Transverse colon (tissue), 4 donors: ENCODE data around the gene ZNF407. TPM values are rescaled to one million over a fixed set of nuclear protein-coding genes. Genes with fewer than 3 reads are reported as not detected.

ENCODE experiments used
- DNase-seq: peaks from one replicate; pipeline ENCODE4 v3.0.0-alpha.2; 2019
- H3K27ac ChIP-seq, 4 donors: fragments of 200-600 bp; sonication (generic); 2 replicates each; pipeline ENCODE4 v1.5.1; 2016 to 2018; ENCODE audit warnings: inconsistent platforms in 4 of 4
- H3K27me3 ChIP-seq: fragments of 200-600 bp; sonication (generic); 2 replicates; pipeline ENCODE4 v1.5.1; 2017; ENCODE audit warnings: inconsistent platforms
- H3K36me3 ChIP-seq, 4 donors: fragments of 200-600 bp; sonication (generic); 2 replicates each; pipeline ENCODE4 v1.5.1; 2017 to 2019; ENCODE audit warnings: inconsistent platforms in 4 of 4
- H3K4me1 ChIP-seq, 4 donors: fragments of 200-600 bp; sonication (generic); 2 replicates each; pipeline ENCODE4 v1.5.1; 2017 to 2020; ENCODE audit warnings: inconsistent platforms in 4 of 4
- H3K4me3 ChIP-seq, 4 donors: fragments of 200-600 bp; sonication (generic); 1 replicate in 1 of 4; 2 replicates in 3 of 4; pipeline versions ENCODE4 v1.5.1 to v1.6.1; 2017 to 2019; ENCODE audit warnings: inconsistent platforms in 4 of 4
- H3K9me3 ChIP-seq, 2 donors: fragments of 200-600 bp; sonication (generic); 2 replicates each; pipeline ENCODE4 v1.5.1; 2017 to 2019; ENCODE audit warnings: inconsistent platforms in 2 of 2
- EP300 ChIP-seq: sonication (generic); formaldehyde crosslinking; IDR thresholded peaks from one replicate; pipeline ENCODE4 v1.6.1; 2017; ENCODE audit warnings: antibody characterized with exemption, low read depth
- POLR2A ChIP-seq: fragments of 450-650 bp; IDR thresholded peaks from one replicate; pipeline ENCODE4 v1.6.1; 2016; ENCODE audit warnings: antibody characterized with exemption, mild to moderate bottlenecking, moderate library complexity
- POLR2AphosphoS5 ChIP-seq, 3 donors: sonication (generic); formaldehyde crosslinking; IDR thresholded peaks; one replicate each; pipeline ENCODE4 v1.6.1; 2016; ENCODE audit warnings: antibody characterized with exemption in 3 of 3
- WGBS, 2 donors: methylation state at CpG; one replicate each; pipeline ENCODE4 v1.1.5; 2018; ENCODE audit warnings: low coverage in 1 of 2; 5-methylcytosine and 5-hydroxymethylcytosine counted together
- in situ Hi-C, 4 donors: fragments of 200-750 bp; cut with MboI; loops; one replicate each; pipeline versions ENCODE4 v1.15.0 to v1.15.1; 2017; ENCODE audit warnings: low sequenced_read_pairs in 3 of 4, low pct_ligation_motif_present in 1 of 4, low pct_unique_long_range_greater_than_20kb in 1 of 4
- intact Hi-C: fragments of 100-400 bp; cut with DNase I; formaldehyde crosslinking; loops from one replicate; pipeline ENCODE4 v1.15.1; 2023; ENCODE audit warnings: low total_unique reads
- total RNA-seq, 4 donors: library from RNA; depleted of rRNA; stranded (reverse); fragments of >200 nt; gene quantifications; one replicate each; pipeline ENCODE4 v1.1.0, GENCODE V29; 2016
- TF ChIP-seq, protein P1 (sequence below), 5 experiments: fragments of 200-600 bp in 3 of 5; fragments of 450-650 bp in 2 of 5; sonication (generic) in 3 of 5; IDR thresholded peaks; 1 replicate in 2 of 5; 2 replicates in 3 of 5; pipeline ENCODE4 v1.5.1; 2016 to 2017; ENCODE audit warnings: antibody characterized with exemption in 5 of 5, inconsistent platforms in 3 of 5, mild to moderate bottlenecking in 2 of 5, moderate library complexity in 1 of 5

The ZNF407 gene
- total RNA-seq, 4 donors from 2014 or later, result 13.5 to 24.1 (median 20.1) TPM

DNA sequence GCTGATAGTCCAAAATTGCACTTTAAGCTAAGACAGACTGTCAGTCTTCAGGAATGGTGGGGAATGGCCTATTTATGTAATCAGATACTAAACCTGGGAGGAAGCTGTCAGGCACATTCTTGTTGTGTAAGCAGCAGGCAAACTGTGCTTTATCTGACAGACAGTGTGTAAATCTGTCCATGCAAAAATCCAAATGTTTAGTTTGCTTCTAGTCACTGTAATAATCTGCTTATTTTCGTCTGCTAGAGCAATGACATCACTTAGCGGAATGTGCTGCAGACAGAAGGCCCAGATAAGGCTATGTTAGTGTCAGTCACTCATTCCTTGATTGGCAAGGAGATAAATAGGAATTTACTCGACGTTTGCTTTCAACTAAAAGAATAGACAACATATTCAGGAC lies 263.5 kb downstream of the ZNF407 start:
- H3K27ac ChIP-seq, result peak overlapping the region in 2 of 4 donors; percentile 8 to 23
- H3K9me3 ChIP-seq, result no peaks in the 10 kb centered on the region
- no peaks in the 10 kb centered on the region for H3K27me3 ChIP-seq
- no peaks in the 10 kb centered on the region for H3K4me1 ChIP-seq
- intact Hi-C loops, result no loop called here
- H3K36me3 ChIP-seq, result no peaks in the 10 kb centered on the region
- in situ Hi-C loops, result no loop called here
- DNase-seq, result no peak
- peak in 1 of 3 donors; percentile 42 for TF ChIP-seq POLR2AphosphoS5 (IDR thresholded peaks at IDR 0.05)
- TF ChIP-seq, protein P1, sequence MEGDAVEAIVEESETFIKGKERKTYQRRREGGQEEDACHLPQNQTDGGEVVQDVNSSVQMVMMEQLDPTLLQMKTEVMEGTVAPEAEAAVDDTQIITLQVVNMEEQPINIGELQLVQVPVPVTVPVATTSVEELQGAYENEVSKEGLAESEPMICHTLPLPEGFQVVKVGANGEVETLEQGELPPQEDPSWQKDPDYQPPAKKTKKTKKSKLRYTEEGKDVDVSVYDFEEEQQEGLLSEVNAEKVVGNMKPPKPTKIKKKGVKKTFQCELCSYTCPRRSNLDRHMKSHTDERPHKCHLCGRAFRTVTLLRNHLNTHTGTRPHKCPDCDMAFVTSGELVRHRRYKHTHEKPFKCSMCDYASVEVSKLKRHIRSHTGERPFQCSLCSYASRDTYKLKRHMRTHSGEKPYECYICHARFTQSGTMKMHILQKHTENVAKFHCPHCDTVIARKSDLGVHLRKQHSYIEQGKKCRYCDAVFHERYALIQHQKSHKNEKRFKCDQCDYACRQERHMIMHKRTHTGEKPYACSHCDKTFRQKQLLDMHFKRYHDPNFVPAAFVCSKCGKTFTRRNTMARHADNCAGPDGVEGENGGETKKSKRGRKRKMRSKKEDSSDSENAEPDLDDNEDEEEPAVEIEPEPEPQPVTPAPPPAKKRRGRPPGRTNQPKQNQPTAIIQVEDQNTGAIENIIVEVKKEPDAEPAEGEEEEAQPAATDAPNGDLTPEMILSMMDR (IDR thresholded peaks at IDR 0.05), result no peak
- 71 to 72% methylated on average over 2 to 4 of the region's 4 CpGs for WGBS, 2 donors
- no peak overlapping the region for H3K4me3 ChIP-seq

DNA sequence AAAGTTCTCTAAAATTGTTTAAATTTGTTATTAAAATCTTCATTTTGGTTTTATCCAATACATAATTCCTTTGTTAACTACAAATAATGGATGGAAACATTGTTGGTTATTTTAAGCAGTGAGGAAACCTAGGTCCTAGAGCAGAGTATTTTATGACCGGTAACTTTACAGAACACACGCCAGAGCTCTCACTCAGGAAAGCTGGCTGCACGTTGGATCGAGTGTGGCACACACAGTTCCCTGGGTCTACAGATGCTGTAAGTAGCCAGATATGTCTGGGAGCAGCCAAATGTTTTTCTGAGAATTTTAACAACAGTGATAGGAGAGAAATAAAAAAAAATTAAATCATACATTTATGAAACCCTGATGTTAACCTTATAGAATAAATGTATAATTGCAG lies 264.4 kb downstream of the ZNF407 start:
- H3K27me3 ChIP-seq, result no peaks in the 10 kb centered on the region
- DNase-seq, result no peak
- 78 to 94% methylated on average over 3 to 4 of the region's 4 CpGs for WGBS, 2 donors
- H3K36me3 ChIP-seq, result no peaks in the 10 kb centered on the region
- TF ChIP-seq EP300 (no peak), POLR2AphosphoS5 (IDR thresholded peaks at IDR 0.05) (no peak), POLR2A (no peak)
- TF ChIP-seq, protein P1 (IDR thresholded peaks at IDR 0.05), result no peak
- no peaks in the 10 kb centered on the region for H3K4me1 ChIP-seq
- H3K9me3 ChIP-seq, result no peaks in the 10 kb centered on the region
- in situ Hi-C loops (no loop called here), intact Hi-C loops (no loop called here)
- peak overlapping the region in 3 of 4 donors; percentile 8 to 23 (median 19) for H3K27ac ChIP-seq
- H3K4me3 ChIP-seq, result no peak overlapping the region

DNA sequence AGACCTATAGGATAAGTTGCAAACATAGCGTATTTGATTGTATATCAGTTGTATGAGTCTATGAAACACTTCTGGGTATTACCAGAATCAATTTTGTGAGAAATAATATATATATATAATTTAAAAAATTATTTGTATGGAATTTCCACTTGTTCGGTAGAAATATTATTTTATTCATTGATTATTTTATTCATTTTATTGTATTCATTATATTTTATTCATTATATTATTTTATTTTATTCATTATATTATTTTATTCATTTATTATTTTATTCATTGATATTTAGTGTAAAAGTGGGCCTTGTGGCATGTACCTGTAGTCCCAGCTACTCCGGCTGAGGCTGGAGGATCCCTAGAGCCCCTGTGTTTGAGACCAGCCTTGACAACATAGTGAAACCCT lies 268.9 kb downstream of the ZNF407 start:
- no peak for TF ChIP-seq POLR2A
- no peak for TF ChIP-seq POLR2AphosphoS5 (IDR thresholded peaks at IDR 0.05)
- TF ChIP-seq, protein P1 (IDR thresholded peaks at IDR 0.05), result no peak
- no peak for TF ChIP-seq EP300
- 98 to 100% methylated on average over 3 of the region's 3 CpGs for WGBS, 2 donors
- H3K9me3 ChIP-seq, result no peaks in the 10 kb centered on the region
- no peak for DNase-seq
- no peak overlapping the region for H3K27ac ChIP-seq
- no peaks in the 10 kb centered on the region for H3K4me1 ChIP-seq
- intact Hi-C loops (no loop called here), in situ Hi-C loops (no loop called here)
- H3K36me3 ChIP-seq, result no peaks in the 10 kb centered on the region
- no peaks in the 10 kb centered on the region for H3K27me3 ChIP-seq
- no peak overlapping the region for H3K4me3 ChIP-seq

DNA sequence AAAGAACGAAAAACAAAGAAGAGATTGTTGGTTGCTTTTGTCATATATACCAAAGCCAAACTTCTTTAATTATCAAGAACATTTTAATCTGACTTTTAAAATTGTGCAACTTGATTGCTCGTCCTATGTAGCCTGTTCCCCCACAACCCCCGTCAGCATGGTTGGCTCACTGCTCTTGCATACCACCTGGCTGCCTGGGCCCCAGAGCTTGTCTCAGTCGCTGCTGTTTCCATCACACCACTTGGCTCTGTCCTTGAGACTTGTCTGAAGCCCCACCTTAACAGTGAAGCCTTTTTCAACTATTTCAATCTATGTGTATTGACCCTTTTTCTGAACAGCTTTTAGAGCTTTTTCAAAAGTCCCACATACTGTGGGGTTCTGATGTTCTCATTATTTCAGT lies 270.8 kb downstream of the ZNF407 start:
- WGBS, 2 donors, result 80 to 95% methylated on average over 1 to 4 of the region's 4 CpGs
- Histone ChIP-seq H3K27me3 (no peaks in the 10 kb centered on the region), H3K36me3 (no peaks in the 10 kb centered on the region), H3K4me1 (no peaks in the 10 kb centered on the region), H3K9me3 (no peaks in the 10 kb centered on the region), H3K27ac (no peak overlapping the region), H3K4me3 (no peak overlapping the region)
- DNase-seq, result no peak
- intact Hi-C loops, result no loop called here
- in situ Hi-C loops, result no loop called here
- TF ChIP-seq EP300, result no peak
- no peak for TF ChIP-seq POLR2AphosphoS5 (IDR thresholded peaks at IDR 0.05)
- TF ChIP-seq, protein P1 (IDR thresholded peaks at IDR 0.05), result no peak
- TF ChIP-seq POLR2A, result no peak
